GM23338 (cell line): Measurements from ENCODE around the gene CHD2. TPM values are rescaled to one million over a fixed set of nuclear protein-coding genes. Genes with fewer than 3 reads are reported as not detected.

ENCODE experiments used
- ATAC-seq: fragments of 200-7000 bp; cut with Tn5 transposase; 3 replicates; pipeline ENCODE4 v1.9.1; 2020
- DNase-seq: peaks from one replicate; pipeline ENCODE4 v3.0.0-alpha.2; 2015; ENCODE audit warnings: low spot score
- H2AFZ ChIP-seq: fragments of 200-600 bp; sonication (generic); 2 replicates; pipeline ENCODE4 v1.8.0; 2016; ENCODE audit warnings: antibody characterized with exemption, mild to moderate bottlenecking, moderate library complexity
- H3F3A ChIP-seq: fragments of 200-600 bp; sonication (generic); replicated peaks from 2 replicates; pipeline ENCODE4 v1.8.0; 2017; ENCODE audit warnings: antibody characterized with exemption, mixed run types, low read depth
- H3K27ac ChIP-seq: fragments of 200-600 bp; sonication (generic); 2 replicates; pipeline ENCODE4 v1.6.1; 2016; ENCODE audit warnings: low read depth
- H3K27me3 ChIP-seq: fragments of 200-600 bp; sonication (generic); 2 replicates; pipeline ENCODE4 v1.8.0; 2016; ENCODE audit warnings: mild to moderate bottlenecking, mixed run types, moderate library complexity; ENCODE audit not compliant: insufficient read depth
- H3K36me3 ChIP-seq: fragments of 200-600 bp; sonication (generic); 2 replicates; pipeline ENCODE4 v1.8.0; 2016; ENCODE audit warnings: mild to moderate bottlenecking; ENCODE audit not compliant: insufficient read depth
- H3K4me1 ChIP-seq: fragments of 200-600 bp; sonication (generic); 2 replicates; pipeline ENCODE4 v1.8.0; 2016; ENCODE audit warnings: mild to moderate bottlenecking, moderate library complexity; ENCODE audit not compliant: insufficient read depth
- H3K4me2 ChIP-seq: fragments of 200-600 bp; sonication (generic); 2 replicates; pipeline ENCODE4 v1.7.1; 2017; ENCODE audit warnings: mixed run types
- H3K4me3 ChIP-seq: fragments of 200-600 bp; sonication (generic); 2 replicates; pipeline ENCODE4 v1.6.1; 2016; ENCODE audit warnings: mixed run types
- H3K79me2 ChIP-seq: fragments of 200-600 bp; sonication (generic); replicated peaks from 2 replicates; pipeline ENCODE4 v1.8.0; 2017; ENCODE audit warnings: mild to moderate bottlenecking; ENCODE audit not compliant: insufficient read depth
- H3K9me2 ChIP-seq: fragments of 200-600 bp; sonication (generic); 2 replicates; pipeline ENCODE4 v1.8.0; 2017; ENCODE audit not compliant: insufficient read depth
- H4K20me1 ChIP-seq: fragments of 200-600 bp; sonication (generic); replicated peaks from 2 replicates; pipeline ENCODE4 v1.8.0; 2017; ENCODE audit warnings: mild to moderate bottlenecking; ENCODE audit not compliant: insufficient read depth
- H3K27ac Mint-ChIP-seq: 2 replicates; pipeline ENCODE4 v1.8.0; 2020; ENCODE audit warnings: inconsistent platforms, mild to moderate bottlenecking, moderate library complexity, mixed read lengths
- H3K27me3 Mint-ChIP-seq: 3 replicates; pipeline ENCODE4 v1.8.0; 2022; ENCODE audit warnings: low read depth, mild to moderate bottlenecking, moderate library complexity, mixed read lengths, inconsistent platforms; ENCODE audit not compliant: insufficient read depth, poor library complexity
- H3K36me3 Mint-ChIP-seq: 3 replicates; pipeline ENCODE4 v1.8.0; 2021; ENCODE audit warnings: low read depth, mild to moderate bottlenecking, inconsistent platforms, moderate library complexity, mixed read lengths
- H3K4me1 Mint-ChIP-seq: 3 replicates; pipeline ENCODE4 v1.8.0; 2020; ENCODE audit warnings: mild to moderate bottlenecking, inconsistent platforms, mixed read lengths
- H3K4me3 Mint-ChIP-seq: 3 replicates; pipeline ENCODE4 v1.8.0; 2021; ENCODE audit warnings: moderate library complexity, mild to moderate bottlenecking, inconsistent platforms, mixed read lengths
- H3K9me3 Mint-ChIP-seq: 3 replicates; pipeline ENCODE4 v1.8.0; 2020; ENCODE audit warnings: moderate library complexity, mild to moderate bottlenecking, inconsistent platforms, mixed read lengths
- CREB1 ChIP-seq: fragments of 250-450 bp; sonication (Bioruptor Pico); IDR thresholded peaks from 2 replicates; pipeline ENCODE4 v1.5.0; 2020; ENCODE audit warnings: low read depth, mild to moderate bottlenecking, moderate library complexity
- CTCF ChIP-seq, 2 experiments: fragments of 200-600 bp in 1 of 2; sonication (generic) in 1 of 2; conservative IDR thresholded peaks; 2 replicates each; pipeline versions ENCODE4 v1.5.1 to v1.6.1; 2016 to 2017; ENCODE audit warnings: antibody characterized with exemption in 2 of 2, low read depth in 2 of 2, mild to moderate bottlenecking in 2 of 2, moderate library complexity in 1 of 2
- EZH2 ChIP-seq: fragments of 200-600 bp; sonication (generic); IDR thresholded peaks from one replicate; pipeline ENCODE4 v1.8.0; 2017; ENCODE audit warnings: antibody characterized with exemption, mild to moderate bottlenecking, low read depth; ENCODE audit not compliant: unreplicated experiment
- EZH2phosphoT487 ChIP-seq: fragments of 200-600 bp; sonication (generic); IDR thresholded peaks from one replicate; pipeline ENCODE4 v1.8.1; 2018; ENCODE audit warnings: antibody characterized with exemption; ENCODE audit not compliant: unreplicated experiment
- JUNB ChIP-seq: IDR thresholded peaks from one replicate; pipeline ENCODE4 v1.6.1; 2016; ENCODE audit warnings: antibody characterized with exemption; ENCODE audit not compliant: unreplicated experiment
- NANOG ChIP-seq: IDR thresholded peaks from 2 replicates; pipeline ENCODE4 v1.6.1; 2016; ENCODE audit warnings: antibody characterized with exemption, borderline replicate concordance
- POLR2AphosphoS5 ChIP-seq: IDR thresholded peaks from 2 replicates; pipeline ENCODE4 v1.6.1; 2016; ENCODE audit warnings: antibody characterized with exemption, low read depth
- STAT1 ChIP-seq: IDR thresholded peaks from one replicate; pipeline ENCODE4 v1.6.1; 2016; ENCODE audit warnings: antibody characterized with exemption; ENCODE audit not compliant: unreplicated experiment
- ZNF114 ChIP-seq: fragments of 250-450 bp; sonication (Bioruptor Pico); IDR thresholded peaks from 2 replicates; pipeline ENCODE4 v1.5.0; 2020; ENCODE audit warnings: mild to moderate bottlenecking, moderate library complexity
- ZNF331 ChIP-seq: fragments of 250-450 bp; sonication (Bioruptor Pico); IDR thresholded peaks from 2 replicates; pipeline ENCODE4 v1.5.0; 2020; ENCODE audit warnings: low read depth, mild to moderate bottlenecking, moderate library complexity
- ZNF462 ChIP-seq: fragments of 250-450 bp; sonication (Bioruptor Pico); IDR thresholded peaks from 2 replicates; pipeline ENCODE4 v1.5.0; 2020; ENCODE audit warnings: mild to moderate bottlenecking, moderate library complexity
- polyA plus RNA-seq: library from polyadenylated mRNA; unstranded; fragments of >200 nt; fragmentation: Nextera tagmentation; extraction: Ambion mirVana; gene quantifications from 2 replicates; pipeline ENCODE4 v1.2.1, GENCODE V29; 2016
- total RNA-seq: library from RNA; depleted of rRNA; stranded (reverse); fragments of >200 nt; shearing (Covaris generic); gene quantifications from 2 replicates; pipeline ENCODE4 v1.2.3, GENCODE V29; 2014
- TF ChIP-seq, protein P1 (sequence below): IDR thresholded peaks from 2 replicates; pipeline ENCODE4 v1.6.1; 2016; ENCODE audit warnings: antibody characterized with exemption
- TF ChIP-seq, protein P2 (sequence below): IDR thresholded peaks from one replicate; pipeline ENCODE4 v1.6.1; 2018; ENCODE audit warnings: antibody characterized with exemption; ENCODE audit not compliant: unreplicated experiment

CHD2 gene
- total and polyA plus RNA-seq, 2 experiments from 2014 or later = 119 to 130 TPM

DNA sequence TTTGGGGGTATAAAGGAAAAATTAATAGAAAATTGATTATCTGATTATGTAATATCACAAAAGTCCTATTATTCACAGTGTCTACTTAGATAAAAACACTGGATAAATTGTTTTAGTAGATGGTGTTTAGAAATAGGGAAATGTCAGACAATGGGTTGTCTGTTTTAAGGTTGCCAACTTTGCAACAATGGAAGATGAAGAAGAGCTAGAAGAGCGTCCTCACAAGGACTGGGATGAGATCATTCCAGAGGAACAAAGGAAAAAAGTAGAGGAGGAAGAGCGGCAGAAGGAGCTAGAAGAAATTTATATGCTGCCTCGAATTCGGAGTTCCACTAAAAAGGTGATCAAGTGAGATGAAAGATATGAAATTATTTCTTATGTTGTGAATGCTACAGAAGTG lies 84.0 kb downstream of the CHD2 start:
- H3K36me3 ChIP-seq = peaks cover 80% of the 10 kb centered on the region
- Mint-ChIP-seq H3K9me3 (no peaks in the 10 kb centered on the region), H3K36me3 (peaks cover 53% of the 10 kb centered on the region), H3K27ac (no peak overlapping the region), H3K27me3 (no peaks in the 10 kb centered on the region), H3K4me1 (no peaks in the 10 kb centered on the region), H3K4me3 (no peak overlapping the region)
- TF ChIP-seq NANOG (no peak), JUNB (no peak), CREB1 (CRISPR knock-in tag) (no peak), CTCF (conservative IDR thresholded peaks at IDR 0.05; ENCODE audit: low read depth in 2 of 2) (no peak), EZH2phosphoT487 (no peak), ZNF114 (no peak), ZNF331 (CRISPR knock-in tag) (no peak), EZH2 (no peak), STAT1 (no peak), ZNF462 (no peak), POLR2AphosphoS5 (no peak)
- TF ChIP-seq, protein P1, sequence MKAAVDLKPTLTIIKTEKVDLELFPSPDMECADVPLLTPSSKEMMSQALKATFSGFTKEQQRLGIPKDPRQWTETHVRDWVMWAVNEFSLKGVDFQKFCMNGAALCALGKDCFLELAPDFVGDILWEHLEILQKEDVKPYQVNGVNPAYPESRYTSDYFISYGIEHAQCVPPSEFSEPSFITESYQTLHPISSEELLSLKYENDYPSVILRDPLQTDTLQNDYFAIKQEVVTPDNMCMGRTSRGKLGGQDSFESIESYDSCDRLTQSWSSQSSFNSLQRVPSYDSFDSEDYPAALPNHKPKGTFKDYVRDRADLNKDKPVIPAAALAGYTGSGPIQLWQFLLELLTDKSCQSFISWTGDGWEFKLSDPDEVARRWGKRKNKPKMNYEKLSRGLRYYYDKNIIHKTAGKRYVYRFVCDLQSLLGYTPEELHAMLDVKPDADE = no peak
- TF ChIP-seq, protein P2, sequence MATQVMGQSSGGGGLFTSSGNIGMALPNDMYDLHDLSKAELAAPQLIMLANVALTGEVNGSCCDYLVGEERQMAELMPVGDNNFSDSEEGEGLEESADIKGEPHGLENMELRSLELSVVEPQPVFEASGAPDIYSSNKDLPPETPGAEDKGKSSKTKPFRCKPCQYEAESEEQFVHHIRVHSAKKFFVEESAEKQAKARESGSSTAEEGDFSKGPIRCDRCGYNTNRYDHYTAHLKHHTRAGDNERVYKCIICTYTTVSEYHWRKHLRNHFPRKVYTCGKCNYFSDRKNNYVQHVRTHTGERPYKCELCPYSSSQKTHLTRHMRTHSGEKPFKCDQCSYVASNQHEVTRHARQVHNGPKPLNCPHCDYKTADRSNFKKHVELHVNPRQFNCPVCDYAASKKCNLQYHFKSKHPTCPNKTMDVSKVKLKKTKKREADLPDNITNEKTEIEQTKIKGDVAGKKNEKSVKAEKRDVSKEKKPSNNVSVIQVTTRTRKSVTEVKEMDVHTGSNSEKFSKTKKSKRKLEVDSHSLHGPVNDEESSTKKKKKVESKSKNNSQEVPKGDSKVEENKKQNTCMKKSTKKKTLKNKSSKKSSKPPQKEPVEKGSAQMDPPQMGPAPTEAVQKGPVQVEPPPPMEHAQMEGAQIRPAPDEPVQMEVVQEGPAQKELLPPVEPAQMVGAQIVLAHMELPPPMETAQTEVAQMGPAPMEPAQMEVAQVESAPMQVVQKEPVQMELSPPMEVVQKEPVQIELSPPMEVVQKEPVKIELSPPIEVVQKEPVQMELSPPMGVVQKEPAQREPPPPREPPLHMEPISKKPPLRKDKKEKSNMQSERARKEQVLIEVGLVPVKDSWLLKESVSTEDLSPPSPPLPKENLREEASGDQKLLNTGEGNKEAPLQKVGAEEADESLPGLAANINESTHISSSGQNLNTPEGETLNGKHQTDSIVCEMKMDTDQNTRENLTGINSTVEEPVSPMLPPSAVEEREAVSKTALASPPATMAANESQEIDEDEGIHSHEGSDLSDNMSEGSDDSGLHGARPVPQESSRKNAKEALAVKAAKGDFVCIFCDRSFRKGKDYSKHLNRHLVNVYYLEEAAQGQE = no peak
- H4K20me1 ChIP-seq = peaks cover 4% of the 10 kb centered on the region
- DNase-seq = no peak
- H3K79me2 ChIP-seq = peaks cover 15% of the 10 kb centered on the region
- H3K9me2 ChIP-seq = no peaks in the 10 kb centered on the region
- H3K27me3 ChIP-seq = no peaks in the 10 kb centered on the region
- H2AFZ ChIP-seq = no peak overlapping the region
- no peaks in the 10 kb centered on the region for H3K4me1 ChIP-seq
- H3F3A ChIP-seq = peaks cover 10% of the 10 kb centered on the region; the same call in 1 of the 2 replicates
- no peak overlapping the region for H3K4me2 ChIP-seq
- no peak overlapping the region for H3K4me3 ChIP-seq
- H3K27ac ChIP-seq = no peak overlapping the region
- no peak for ATAC-seq
